ENCODE results near the gene CORO2A.
"Not testable (repeated sequence)": the region's sequence is repeated elsewhere in the genome, so short reads cannot be mapped to it uniquely, and the experiment has no call there.

The CORO2A gene

DNA sequence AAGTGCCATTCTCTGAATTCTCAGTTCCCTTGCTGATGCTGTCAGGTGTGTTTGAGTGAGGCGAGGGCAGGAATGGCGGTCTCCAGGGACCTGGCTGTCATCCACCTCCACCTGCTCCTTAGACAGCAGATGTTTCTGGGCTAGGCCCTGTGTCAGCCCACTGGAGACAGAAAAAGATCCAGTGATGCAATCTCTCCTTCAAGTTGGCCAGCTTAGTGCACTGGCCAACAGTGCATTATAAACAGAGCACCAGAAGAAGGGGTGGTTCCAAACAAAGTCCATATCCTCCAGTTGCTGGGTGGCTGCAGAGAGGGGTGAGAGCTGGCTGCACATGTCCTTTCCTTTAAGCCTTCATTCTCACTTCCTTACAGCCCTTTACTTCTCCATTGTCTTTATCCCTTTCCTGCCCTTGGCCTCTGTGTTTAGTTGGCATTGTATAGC lies 109.4 kb downstream of the CORO2A start:
- Mint-ChIP-seq H3K9me3 (no peaks in the 10 kb centered on the region), H3K27me3 (ENCODE audit: low read depth) (no peaks in the 10 kb centered on the region), H3K4me1 (ENCODE audit: low read depth) (peaks cover 37% of the 10 kb centered on the region), H3K27ac (peak overlapping the region; percentile 3), H3K36me3 (ENCODE audit: low read depth) (peaks cover 57% of the 10 kb centered on the region), H3K4me3 (no peak overlapping the region)

DNA sequence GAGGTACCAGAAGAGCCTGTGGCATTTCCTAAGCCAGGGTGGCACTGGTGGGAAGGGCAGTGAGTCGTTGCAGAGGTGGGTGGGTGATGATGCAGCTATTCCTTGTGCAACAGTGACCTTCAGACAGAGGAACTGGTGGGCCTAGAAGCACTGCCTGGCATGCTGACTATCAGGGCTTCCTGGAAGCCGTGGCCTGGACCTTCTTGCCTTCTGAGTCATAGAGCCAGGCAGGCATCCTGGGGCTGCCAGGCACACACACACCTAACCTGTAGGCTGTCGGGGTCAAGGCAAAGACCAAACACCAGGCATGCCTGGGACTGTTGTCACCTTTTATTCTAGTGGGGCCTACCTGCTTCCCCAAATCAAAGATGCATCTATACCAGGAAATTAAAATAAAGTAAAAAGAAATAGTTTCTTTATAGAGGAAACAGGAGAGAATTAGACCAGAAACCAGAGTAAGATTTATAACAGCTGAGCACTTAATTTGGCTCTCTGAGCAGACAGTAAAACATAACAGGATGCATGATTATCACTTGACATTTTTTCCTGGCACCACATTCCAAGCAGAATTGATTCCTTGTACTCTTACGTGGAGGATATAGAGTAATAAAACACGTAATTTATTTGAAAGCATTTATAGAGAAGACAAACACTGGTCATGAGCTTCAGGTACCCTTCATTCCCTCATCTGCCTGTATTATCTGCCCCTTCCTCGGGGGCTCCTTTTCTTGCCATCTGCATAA lies 110.8 kb downstream of the CORO2A start:
- Mint-ChIP-seq H3K27ac (peak overlapping the region; percentile 85), H3K9me3 (no peaks in the 10 kb centered on the region), H3K27me3 (ENCODE audit: low read depth) (no peaks in the 10 kb centered on the region), H3K4me3 (no peak overlapping the region), H3K4me1 (ENCODE audit: low read depth) (peaks cover 38% of the 10 kb centered on the region), H3K36me3 (ENCODE audit: low read depth) (peaks cover 63% of the 10 kb centered on the region)

DNA sequence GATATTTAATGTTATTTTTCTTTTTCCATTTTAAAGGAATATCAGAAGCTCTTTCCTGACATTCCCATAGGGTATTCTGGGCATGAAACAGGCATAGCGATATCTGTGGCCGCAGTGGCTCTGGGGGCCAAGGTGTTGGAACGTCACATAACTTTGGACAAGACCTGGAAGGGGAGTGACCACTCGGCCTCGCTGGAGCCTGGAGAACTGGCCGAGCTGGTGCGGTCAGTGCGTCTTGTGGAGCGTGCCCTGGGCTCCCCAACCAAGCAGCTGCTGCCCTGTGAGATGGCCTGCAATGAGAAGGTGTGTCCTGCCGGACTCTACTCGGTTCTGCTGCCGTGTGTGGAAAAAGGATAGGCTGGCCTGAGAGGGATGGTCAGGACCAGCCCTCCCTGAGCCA lies 111.7 kb downstream of the CORO2A start:
- H3K27ac Mint-ChIP-seq: no peak overlapping the region

DNA sequence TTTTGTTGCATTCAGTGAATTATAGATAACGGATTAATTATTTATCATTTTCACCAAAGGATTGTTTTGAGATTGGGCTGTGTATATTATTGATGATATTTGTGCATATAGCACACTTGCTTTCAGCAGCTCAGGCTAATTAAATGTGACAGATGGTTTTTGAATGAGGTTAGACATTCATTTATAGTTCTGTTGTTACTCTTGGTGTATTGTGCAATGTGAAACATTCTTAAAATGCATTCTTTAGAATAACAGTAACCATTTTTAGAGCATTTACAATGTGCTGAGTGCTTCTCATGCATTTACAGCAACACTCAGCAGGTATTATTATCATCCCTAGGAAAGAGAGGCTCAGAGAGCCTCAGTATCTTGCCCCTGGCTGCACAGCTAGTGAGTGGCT lies 112.1 kb downstream of the CORO2A start:
- Mint-ChIP-seq H3K36me3 (ENCODE audit: low read depth) (peaks cover 59% of the 10 kb centered on the region), H3K27ac (no peak overlapping the region), H3K9me3 (no peaks in the 10 kb centered on the region), H3K4me1 (ENCODE audit: low read depth) (peaks cover 42% of the 10 kb centered on the region), H3K27me3 (ENCODE audit: low read depth) (no peaks in the 10 kb centered on the region), H3K4me3 (no peak overlapping the region)

More for the DNA sequence above, 111.7 kb downstream of the CORO2A start:
- Mint-ChIP-seq H3K36me3 (ENCODE audit: low read depth) (peaks cover 61% of the 10 kb centered on the region), H3K9me3 (no peaks in the 10 kb centered on the region), H3K27me3 (ENCODE audit: low read depth) (no peaks in the 10 kb centered on the region), H3K4me3 (no peak overlapping the region), H3K4me1 (ENCODE audit: low read depth) (peaks cover 37% of the 10 kb centered on the region)

DNA sequence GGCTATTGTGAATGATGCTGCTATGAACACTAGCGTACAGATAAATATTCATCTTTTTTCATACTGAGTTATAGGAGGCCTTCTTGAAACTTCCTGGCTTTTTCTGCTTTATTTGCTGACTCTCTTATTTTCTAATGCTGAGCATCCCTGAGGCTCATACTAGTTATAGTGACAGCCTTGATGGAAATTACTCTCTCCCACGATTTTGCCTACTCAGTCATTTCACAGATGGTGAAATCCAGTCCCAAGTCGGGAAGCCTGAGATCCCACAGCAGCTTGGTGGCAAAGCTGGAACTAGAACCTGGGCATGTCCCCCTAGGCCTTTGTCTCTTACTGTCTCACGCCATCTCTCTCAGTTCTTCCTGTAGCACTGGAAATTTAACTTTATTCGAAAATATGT lies 113.5 kb downstream of the CORO2A start:
- Mint-ChIP-seq H3K36me3 (ENCODE audit: low read depth) (peaks cover 55% of the 10 kb centered on the region), H3K9me3 (no peaks in the 10 kb centered on the region), H3K4me1 (ENCODE audit: low read depth) (peaks cover 52% of the 10 kb centered on the region), H3K27me3 (ENCODE audit: low read depth) (no peaks in the 10 kb centered on the region), H3K4me3 (no peak overlapping the region), H3K27ac (no peak overlapping the region)

DNA sequence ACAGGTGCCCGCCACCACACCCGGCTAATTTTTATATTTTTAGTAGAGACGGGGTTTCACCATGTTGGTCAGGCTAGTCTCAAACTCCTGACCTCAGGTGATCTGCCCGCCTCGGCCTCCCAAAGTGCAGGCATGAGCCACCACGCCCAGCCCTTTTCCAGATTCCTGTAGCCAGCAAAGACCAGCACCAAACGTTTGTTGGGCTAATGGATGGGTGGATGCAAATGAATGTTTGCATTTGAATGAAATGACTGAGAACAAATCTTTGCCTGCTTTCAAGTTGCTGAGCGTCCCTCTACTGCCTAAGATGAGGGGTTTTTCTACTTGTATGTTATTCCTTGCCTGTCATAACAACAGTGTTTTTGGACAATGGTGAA lies 115.9 kb downstream of the CORO2A start:
- H3K9me3 Mint-ChIP-seq; H3K27me3 Mint-ChIP-seq (ENCODE audit: low read depth); H3K4me3 Mint-ChIP-seq: not testable (repeated sequence)
- H3K27ac Mint-ChIP-seq: peak overlapping the region; percentile 88
- H3K36me3 Mint-ChIP-seq (ENCODE audit: low read depth): peaks cover 34% of the 10 kb centered on the region
- H3K4me1 Mint-ChIP-seq (ENCODE audit: low read depth): peaks cover 31% of the 10 kb centered on the region

DNA sequence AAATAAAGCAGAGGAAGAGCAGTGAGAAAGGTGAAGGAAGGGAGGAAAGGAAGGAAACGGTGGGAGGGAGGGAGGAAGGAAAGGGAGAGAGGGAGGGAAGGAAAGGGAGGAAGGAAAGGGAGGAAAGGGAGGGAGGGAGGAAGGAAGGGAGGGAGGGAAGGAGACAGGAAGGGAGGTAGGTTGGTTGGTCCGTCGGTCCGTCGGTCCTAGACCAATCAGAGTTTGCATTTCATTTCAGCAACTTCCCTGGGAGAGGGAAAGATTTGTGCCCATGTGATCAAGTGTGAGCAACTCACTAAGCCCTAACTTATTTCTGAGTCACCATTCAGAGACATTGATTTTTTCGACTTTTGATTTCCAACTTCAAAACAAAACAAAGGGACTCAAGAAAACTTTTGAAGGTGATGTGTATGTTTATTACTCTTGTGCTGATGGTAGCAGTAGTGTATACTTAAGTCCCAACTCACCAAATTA lies 117.1 kb downstream of the CORO2A start:
- H3K4me1 Mint-ChIP-seq (ENCODE audit: low read depth): peaks cover 27% of the 10 kb centered on the region
- peak overlapping the region; percentile 88 for H3K27ac Mint-ChIP-seq
- H3K4me3 Mint-ChIP-seq: peak overlapping the region; percentile 7
- peaks cover 29% of the 10 kb centered on the region for H3K36me3 Mint-ChIP-seq (ENCODE audit: low read depth)
- no peaks in the 10 kb centered on the region for H3K27me3 Mint-ChIP-seq (ENCODE audit: low read depth)
- H3K9me3 Mint-ChIP-seq: no peaks in the 10 kb centered on the region

DNA sequence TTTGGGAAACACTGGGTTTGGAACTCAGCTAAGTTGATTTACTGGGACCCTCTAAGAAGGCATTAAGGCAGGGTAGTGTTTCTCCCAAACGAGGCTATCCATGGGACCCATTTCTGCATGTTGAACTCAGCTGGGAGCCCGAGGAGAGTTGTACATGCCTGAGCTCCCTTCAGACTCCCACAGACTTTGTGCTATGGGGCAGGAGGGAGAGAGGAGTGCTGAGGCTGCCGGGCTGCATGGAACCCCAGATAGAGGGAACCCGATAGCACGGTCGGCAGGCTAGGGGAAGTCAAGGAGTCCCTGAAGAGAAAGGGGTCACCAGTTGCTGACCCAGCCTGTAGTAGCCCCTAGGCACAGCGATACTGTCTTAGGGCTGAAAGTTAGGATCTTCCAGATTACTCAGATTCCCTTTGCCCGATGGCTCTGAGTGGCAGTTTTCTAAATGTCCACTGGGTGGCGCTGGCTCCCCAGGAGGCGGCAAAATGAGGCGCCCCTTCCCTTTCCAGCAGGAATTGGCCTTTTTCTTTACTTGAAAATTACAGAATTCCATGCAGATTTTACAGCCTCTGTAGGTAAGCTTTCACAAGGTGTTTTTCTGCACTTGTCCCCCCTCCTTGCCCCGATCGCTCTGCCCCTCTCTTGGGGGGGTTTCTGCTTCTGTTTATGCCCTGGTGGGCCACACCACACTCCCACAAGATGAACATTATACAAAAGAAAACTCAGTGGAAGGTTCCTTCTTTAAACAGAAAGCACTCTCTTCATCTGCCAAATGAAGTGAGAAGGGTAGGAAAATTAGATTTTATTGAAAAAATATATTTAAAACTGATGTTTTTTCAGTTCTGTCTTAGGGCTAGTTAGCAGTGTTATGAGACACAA lies 118.1 kb downstream of the CORO2A start:
- H3K27ac Mint-ChIP-seq: peak overlapping the region; percentile 88
- no peaks in the 10 kb centered on the region for H3K9me3 Mint-ChIP-seq
- peaks cover 29% of the 10 kb centered on the region for H3K36me3 Mint-ChIP-seq (ENCODE audit: low read depth)
- H3K27me3 Mint-ChIP-seq (ENCODE audit: low read depth): no peaks in the 10 kb centered on the region
- peak overlapping the region; percentile 31 for H3K4me3 Mint-ChIP-seq
- H3K4me1 Mint-ChIP-seq (ENCODE audit: low read depth): peaks cover 27% of the 10 kb centered on the region

DNA sequence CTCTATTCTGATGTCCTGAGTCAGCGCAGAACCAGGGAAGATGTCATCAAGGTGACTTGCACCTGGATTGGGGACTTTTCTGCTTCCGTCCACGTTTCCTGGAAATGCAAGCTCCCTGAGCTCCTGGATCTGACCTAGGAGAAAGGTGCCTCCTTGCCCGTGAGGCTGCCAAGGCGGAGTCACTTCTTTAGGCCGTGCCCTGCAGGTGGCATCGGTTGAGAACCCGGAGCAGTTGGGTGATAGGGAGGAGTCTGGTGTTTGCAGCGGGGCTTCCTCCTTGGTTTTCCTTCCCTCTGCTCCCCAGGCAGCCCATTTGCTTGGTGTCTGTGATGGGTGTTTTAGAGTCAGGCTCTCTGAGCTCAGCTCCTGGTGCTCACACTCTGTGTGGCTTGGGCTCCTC lies 120.7 kb downstream of the CORO2A start:
- H3K9me3 Mint-ChIP-seq: no peaks in the 10 kb centered on the region
- no peak overlapping the region for H3K4me3 Mint-ChIP-seq
- H3K36me3 Mint-ChIP-seq (ENCODE audit: low read depth): peaks cover 16% of the 10 kb centered on the region
- peaks cover 24% of the 10 kb centered on the region for H3K4me1 Mint-ChIP-seq (ENCODE audit: low read depth)
- H3K27me3 Mint-ChIP-seq (ENCODE audit: low read depth): no peaks in the 10 kb centered on the region
- H3K27ac Mint-ChIP-seq: no peak overlapping the region
